HepG2 (cell line): ENCODE results near the gene BLMH. TPM values are rescaled to one million over a fixed set of nuclear protein-coding genes. Genes with fewer than 3 reads are reported as not detected.

ENCODE experiments used
- CCDC6 ChIP-seq: sonication (generic); formaldehyde crosslinking; IDR thresholded peaks from 2 replicates; pipeline ENCODE4 v1.8.1; 2022; ENCODE audit warnings: mild to moderate bottlenecking, missing genetic modification reagents, moderate library complexity
- MYC ChIP-seq: sonication (generic); formaldehyde crosslinking; IDR thresholded peaks from 2 replicates; pipeline ENCODE4 v1.9.0; 2021; ENCODE audit warnings: missing genetic modification reagents, borderline replicate concordance
- NKX3-1 ChIP-seq: sonication (generic); formaldehyde crosslinking; IDR thresholded peaks from 2 replicates; pipeline ENCODE4 v1.5.0; 2020; ENCODE audit warnings: missing genetic modification reagents
- PHF8 ChIP-seq: sonication (generic); formaldehyde crosslinking; IDR thresholded peaks from 2 replicates; pipeline ENCODE4 v1.5.0; 2020; ENCODE audit warnings: missing genetic modification reagents
- XRCC5 ChIP-seq: fragments of 200-400 bp; formaldehyde crosslinking; optimal IDR thresholded peaks from 2 replicates; pipeline ENCODE3; 2017; ENCODE audit warnings: mild to moderate bottlenecking, low read length
- ZFX ChIP-seq: sonication (generic); formaldehyde crosslinking; IDR thresholded peaks from 2 replicates; pipeline ENCODE4 v1.4.0; 2020; ENCODE audit warnings: mild to moderate bottlenecking, low read depth, missing genetic modification reagents, moderate library complexity
- ZNF557 ChIP-seq: sonication (generic); formaldehyde crosslinking; IDR thresholded peaks from 2 replicates; pipeline ENCODE4 v1.4.0; 2020; ENCODE audit warnings: missing genetic modification reagents
- ZNF724P ChIP-seq: sonication (generic); formaldehyde crosslinking; IDR thresholded peaks from 2 replicates; pipeline ENCODE4 v1.8.0; 2022; ENCODE audit warnings: missing genetic modification reagents, borderline replicate concordance
- ZNF781 ChIP-seq: sonication (generic); formaldehyde crosslinking; IDR thresholded peaks from 2 replicates; pipeline ENCODE4 v1.5.1; 2020; ENCODE audit warnings: borderline replicate concordance, mild to moderate bottlenecking, missing genetic modification reagents; ENCODE audit errors: not compliant biosample characterization
- ZSCAN21 ChIP-seq: sonication (generic); formaldehyde crosslinking; IDR thresholded peaks from 2 replicates; pipeline ENCODE4 v1.8.0; 2022; ENCODE audit warnings: mild to moderate bottlenecking, missing genetic modification reagents, moderate library complexity, borderline replicate concordance
- ZSCAN31 ChIP-seq: sonication (generic); formaldehyde crosslinking; IDR thresholded peaks from 2 replicates; pipeline ENCODE4 v1.5.0; 2020; ENCODE audit warnings: low read depth, mild to moderate bottlenecking, missing genetic modification reagents
- polyA plus RNA-seq, 8 experiments: library from polyadenylated mRNA; depleted of rRNA in 3 of 8; stranded (reverse) in 7 of 8; unstranded in 1 of 8; fragments of >200 nt; fragmentation: Illumina TruSeq in 4 of 8; extraction: Trizol in 4 of 8; gene quantifications; 2 replicates each; pipeline versions ENCODE4 v1.2.1 to v1.2.3, GENCODE V29; 2011 to 2016; ENCODE audit warnings: low read depth in 4 of 8, missing spikeins in 1 of 8, mixed read lengths in 1 of 8; ENCODE audit not compliant: insufficient read depth in 1 of 8
- total RNA-seq, 5 experiments: library from RNA; depleted of rRNA; stranded (reverse); fragments of >200 nt; fragmentation: Illumina TruSeq; extraction: Trizol; gene quantifications; 2 replicates each; pipeline ENCODE4 v1.2.3, GENCODE V29; 2016; ENCODE audit warnings: low read depth in 1 of 5
- TF ChIP-seq, protein P1 (sequence below): sonication (generic); formaldehyde crosslinking; IDR thresholded peaks from 2 replicates; pipeline ENCODE4 v1.4.0; 2020; ENCODE audit warnings: mild to moderate bottlenecking, missing genetic modification reagents, borderline replicate concordance
- TF ChIP-seq, protein P2 (sequence below): sonication (generic); formaldehyde crosslinking; IDR thresholded peaks from 2 replicates; pipeline ENCODE4 v1.4.0; 2020; ENCODE audit warnings: missing genetic modification reagents, borderline replicate concordance
- TF ChIP-seq, protein P3 (sequence below): sonication (generic); formaldehyde crosslinking; conservative IDR thresholded peaks from 2 replicates; pipeline ENCODE4 v1.8.0; 2022; ENCODE audit warnings: mild to moderate bottlenecking, moderate library complexity, missing genetic modification reagents
- TF ChIP-seq, protein P4 (sequence below): IDR thresholded peaks from 2 replicates; pipeline ENCODE4 v1.6.1; 2016; ENCODE audit warnings: low read depth, borderline replicate concordance
- TF ChIP-seq, protein P5 (sequence below): sonication (generic); IDR thresholded peaks from 2 replicates; pipeline ENCODE4 v1.6.1; 2016; ENCODE audit warnings: low read depth, borderline replicate concordance

Gene BLMH
- total and polyA plus RNA-seq, 2 of the 13 experiments (the other 11 are each of a cell fraction or from before 2014, with no cell fraction given) = 12.1 to 41.0 TPM

DNA sequence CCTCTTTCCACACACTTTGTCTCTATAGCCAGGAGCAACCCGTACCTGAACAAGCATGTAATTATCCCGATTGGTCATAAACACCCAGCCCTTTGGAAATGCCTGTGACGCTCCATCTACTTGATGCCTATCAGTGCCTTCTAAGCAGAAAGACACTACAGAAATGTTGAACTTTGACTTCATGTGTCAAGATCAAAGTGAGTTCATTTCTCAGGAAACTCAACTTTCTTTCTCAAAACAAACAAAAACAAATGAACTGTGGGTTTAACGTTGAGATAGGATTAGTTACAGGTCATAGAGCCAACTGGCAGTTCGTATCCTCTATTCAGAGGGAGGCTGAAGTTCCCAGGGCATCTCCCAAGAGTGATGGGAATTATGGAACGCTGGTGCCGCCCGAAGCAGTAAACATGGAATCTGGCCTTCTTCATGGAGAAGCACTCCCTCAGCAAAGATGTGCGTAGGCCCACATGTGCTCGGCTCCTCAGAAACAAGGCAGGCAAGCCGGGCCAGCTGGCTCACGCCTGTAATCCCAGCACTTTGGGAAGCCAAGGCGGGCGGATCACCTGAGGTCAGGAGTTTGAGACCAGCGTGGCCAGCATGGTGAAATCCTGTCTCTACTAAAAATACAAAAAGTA is 65.7 kb downstream of the BLMH start (continued):
- TF ChIP-seq, protein P1, sequence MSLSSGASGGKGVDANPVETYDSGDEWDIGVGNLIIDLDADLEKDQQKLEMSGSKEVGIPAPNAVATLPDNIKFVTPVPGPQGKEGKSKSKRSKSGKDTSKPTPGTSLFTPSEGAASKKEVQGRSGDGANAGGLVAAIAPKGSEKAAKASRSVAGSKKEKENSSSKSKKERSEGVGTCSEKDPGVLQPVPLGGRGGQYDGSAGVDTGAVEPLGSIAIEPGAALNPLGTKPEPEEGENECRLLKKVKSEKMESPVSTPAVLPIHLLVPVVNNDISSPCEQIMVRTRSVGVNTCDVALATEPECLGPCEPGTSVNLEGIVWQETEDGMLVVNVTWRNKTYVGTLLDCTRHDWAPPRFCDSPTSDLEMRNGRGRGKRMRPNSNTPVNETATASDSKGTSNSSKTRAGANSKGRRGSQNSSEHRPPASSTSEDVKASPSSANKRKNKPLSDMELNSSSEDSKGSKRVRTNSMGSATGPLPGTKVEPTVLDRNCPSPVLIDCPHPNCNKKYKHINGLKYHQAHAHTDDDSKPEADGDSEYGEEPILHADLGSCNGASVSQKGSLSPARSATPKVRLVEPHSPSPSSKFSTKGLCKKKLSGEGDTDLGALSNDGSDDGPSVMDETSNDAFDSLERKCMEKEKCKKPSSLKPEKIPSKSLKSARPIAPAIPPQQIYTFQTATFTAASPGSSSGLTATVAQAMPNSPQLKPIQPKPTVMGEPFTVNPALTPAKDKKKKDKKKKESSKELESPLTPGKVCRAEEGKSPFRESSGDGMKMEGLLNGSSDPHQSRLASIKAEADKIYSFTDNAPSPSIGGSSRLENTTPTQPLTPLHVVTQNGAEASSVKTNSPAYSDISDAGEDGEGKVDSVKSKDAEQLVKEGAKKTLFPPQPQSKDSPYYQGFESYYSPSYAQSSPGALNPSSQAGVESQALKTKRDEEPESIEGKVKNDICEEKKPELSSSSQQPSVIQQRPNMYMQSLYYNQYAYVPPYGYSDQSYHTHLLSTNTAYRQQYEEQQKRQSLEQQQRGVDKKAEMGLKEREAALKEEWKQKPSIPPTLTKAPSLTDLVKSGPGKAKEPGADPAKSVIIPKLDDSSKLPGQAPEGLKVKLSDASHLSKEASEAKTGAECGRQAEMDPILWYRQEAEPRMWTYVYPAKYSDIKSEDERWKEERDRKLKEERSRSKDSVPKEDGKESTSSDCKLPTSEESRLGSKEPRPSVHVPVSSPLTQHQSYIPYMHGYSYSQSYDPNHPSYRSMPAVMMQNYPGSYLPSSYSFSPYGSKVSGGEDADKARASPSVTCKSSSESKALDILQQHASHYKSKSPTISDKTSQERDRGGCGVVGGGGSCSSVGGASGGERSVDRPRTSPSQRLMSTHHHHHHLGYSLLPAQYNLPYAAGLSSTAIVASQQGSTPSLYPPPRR (CRISPR knock-in tag) = peak; percentile 62; the same call in 1 of the 2 replicates
- peak; percentile 45 for TF ChIP-seq ZNF781
- no peak for TF ChIP-seq XRCC5
- TF ChIP-seq, protein P2, sequence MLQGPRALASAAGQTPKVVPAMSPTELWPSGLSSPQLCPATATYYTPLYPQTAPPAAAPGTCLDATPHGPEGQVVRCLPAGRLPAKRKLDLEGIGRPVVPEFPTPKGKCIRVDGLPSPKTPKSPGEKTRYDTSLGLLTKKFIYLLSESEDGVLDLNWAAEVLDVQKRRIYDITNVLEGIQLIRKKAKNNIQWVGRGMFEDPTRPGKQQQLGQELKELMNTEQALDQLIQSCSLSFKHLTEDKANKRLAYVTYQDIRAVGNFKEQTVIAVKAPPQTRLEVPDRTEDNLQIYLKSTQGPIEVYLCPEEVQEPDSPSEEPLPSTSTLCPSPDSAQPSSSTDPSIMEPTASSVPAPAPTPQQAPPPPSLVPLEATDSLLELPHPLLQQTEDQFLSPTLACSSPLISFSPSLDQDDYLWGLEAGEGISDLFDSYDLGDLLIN = no peak
- TF ChIP-seq PHF8 = no peak
- TF ChIP-seq MYC (CRISPR knock-in tag) = peak; percentile 42; the same call in 1 of the 2 replicates
- TF ChIP-seq, protein P3, sequence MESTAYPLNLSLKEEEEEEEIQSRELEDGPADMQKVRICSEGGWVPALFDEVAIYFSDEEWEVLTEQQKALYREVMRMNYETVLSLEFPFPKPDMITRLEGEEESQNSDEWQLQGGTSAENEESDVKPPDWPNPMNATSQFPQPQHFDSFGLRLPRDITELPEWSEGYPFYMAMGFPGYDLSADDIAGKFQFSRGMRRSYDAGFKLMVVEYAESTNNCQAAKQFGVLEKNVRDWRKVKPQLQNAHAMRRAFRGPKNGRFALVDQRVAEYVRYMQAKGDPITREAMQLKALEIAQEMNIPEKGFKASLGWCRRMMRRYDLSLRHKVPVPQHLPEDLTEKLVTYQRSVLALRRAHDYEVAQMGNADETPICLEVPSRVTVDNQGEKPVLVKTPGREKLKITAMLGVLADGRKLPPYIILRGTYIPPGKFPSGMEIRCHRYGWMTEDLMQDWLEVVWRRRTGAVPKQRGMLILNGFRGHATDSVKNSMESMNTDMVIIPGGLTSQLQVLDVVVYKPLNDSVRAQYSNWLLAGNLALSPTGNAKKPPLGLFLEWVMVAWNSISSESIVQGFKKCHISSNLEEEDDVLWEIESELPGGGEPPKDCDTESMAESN (CRISPR knock-in tag) = 0 out of 2 replicates have a peak, but pooled peaks have one; percentile 26
- TF ChIP-seq, protein P4, sequence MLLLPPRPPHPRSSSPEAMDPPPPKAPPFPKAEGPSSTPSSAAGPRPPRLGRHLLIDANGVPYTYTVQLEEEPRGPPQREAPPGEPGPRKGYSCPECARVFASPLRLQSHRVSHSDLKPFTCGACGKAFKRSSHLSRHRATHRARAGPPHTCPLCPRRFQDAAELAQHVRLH = no peak
- TF ChIP-seq CCDC6 = peak; percentile 45; the same call in 1 of the 2 replicates
- no peak for TF ChIP-seq ZFX (CRISPR knock-in tag)
- TF ChIP-seq ZNF724P (CRISPR knock-in tag) = no peak
- TF ChIP-seq, protein P5, sequence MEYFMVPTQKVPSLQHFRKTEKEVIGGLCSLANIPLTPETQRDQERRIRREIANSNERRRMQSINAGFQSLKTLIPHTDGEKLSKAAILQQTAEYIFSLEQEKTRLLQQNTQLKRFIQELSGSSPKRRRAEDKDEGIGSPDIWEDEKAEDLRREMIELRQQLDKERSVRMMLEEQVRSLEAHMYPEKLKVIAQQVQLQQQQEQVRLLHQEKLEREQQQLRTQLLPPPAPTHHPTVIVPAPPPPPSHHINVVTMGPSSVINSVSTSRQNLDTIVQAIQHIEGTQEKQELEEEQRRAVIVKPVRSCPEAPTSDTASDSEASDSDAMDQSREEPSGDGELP = no peak
- TF ChIP-seq ZSCAN21 (CRISPR knock-in tag) = no peak
- no peak for TF ChIP-seq ZNF557 (CRISPR knock-in tag)
- TF ChIP-seq ZSCAN31 (CRISPR knock-in tag) = no peak
- peak; percentile 48; the same call in 1 of the 2 replicates for TF ChIP-seq NKX3-1 (CRISPR knock-in tag)
